ENCODE results near the gene CCDC136. TPM values are rescaled to one million over a fixed set of nuclear protein-coding genes. Genes with fewer than 3 reads are reported as not detected.

The CCDC136 gene
- total RNA-seq, 1 donor from 2014 or later = 39.1 TPM

- TF ChIP-seq, protein P1, sequence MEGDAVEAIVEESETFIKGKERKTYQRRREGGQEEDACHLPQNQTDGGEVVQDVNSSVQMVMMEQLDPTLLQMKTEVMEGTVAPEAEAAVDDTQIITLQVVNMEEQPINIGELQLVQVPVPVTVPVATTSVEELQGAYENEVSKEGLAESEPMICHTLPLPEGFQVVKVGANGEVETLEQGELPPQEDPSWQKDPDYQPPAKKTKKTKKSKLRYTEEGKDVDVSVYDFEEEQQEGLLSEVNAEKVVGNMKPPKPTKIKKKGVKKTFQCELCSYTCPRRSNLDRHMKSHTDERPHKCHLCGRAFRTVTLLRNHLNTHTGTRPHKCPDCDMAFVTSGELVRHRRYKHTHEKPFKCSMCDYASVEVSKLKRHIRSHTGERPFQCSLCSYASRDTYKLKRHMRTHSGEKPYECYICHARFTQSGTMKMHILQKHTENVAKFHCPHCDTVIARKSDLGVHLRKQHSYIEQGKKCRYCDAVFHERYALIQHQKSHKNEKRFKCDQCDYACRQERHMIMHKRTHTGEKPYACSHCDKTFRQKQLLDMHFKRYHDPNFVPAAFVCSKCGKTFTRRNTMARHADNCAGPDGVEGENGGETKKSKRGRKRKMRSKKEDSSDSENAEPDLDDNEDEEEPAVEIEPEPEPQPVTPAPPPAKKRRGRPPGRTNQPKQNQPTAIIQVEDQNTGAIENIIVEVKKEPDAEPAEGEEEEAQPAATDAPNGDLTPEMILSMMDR (IDR thresholded peaks at IDR 0.05; ENCODE audit: unreplicated experiment) = no peak
- peaks cover 7% of the 10 kb centered on the region for H3K36me3 Mint-ChIP-seq
- H3K27ac Mint-ChIP-seq = no peak overlapping the region
- H3K27me3 Mint-ChIP-seq (ENCODE audit: low read depth) = no peaks in the 10 kb centered on the region
- H3K4me3 Mint-ChIP-seq = no peak overlapping the region
- H3K4me1 Mint-ChIP-seq = peaks cover 15% of the 10 kb centered on the region
- H3K9me3 Mint-ChIP-seq = no peaks in the 10 kb centered on the region
- DNase-seq (ENCODE audit: low spot score in 2 of 2, unreplicated experiment in 2 of 2) = no peak
Observed at GRCh38 chr7:128858380-128859231, 66.8 kb downstream of the CCDC136 start.

DNA sequence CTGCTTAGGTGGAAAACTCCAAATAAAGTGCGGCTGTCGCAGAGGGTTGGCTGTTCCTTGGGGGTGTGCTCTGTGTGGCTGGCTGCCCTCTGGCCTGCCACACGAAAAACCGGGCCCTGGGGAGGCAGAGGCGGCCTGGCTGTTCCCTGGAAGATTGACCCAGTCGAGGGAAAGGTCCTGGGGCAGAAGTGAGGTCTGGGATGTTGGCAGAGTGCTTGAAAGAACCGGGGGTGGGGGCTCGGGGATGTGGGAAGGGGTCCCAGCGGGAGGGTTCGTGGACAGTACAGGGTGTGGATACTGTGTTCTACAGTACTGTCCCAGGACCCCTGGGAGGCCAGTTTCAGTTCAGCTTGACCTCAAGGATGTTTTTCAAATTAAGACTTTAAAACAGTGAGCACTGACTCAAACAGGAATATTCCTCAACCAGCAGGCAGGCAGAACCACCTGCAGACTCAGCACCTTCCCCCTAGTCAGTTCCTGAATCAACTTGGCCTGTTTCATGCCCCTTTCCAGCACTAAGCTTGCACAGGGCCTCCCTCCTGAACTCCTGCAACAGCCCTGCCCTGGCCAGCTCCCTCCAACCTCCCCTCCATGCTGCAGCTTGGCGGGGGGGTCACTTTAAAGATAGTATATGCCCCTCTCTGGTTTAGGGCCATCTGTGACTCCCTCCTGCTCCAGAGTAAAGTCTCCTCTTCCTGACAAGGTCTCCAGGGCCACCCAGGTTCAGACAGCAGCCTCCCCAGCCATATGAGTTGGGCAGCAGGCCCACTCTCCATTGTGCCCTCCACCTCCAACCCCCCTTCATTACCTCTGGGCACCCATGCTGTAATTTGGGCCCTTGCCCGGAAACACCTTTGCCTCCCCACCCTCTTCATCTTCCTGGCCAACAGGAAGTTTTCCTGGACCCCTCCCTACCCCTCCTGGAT lies 67.7 kb downstream of the CCDC136 start:
- Mint-ChIP-seq H3K4me1 (peaks cover 19% of the 10 kb centered on the region), H3K27me3 (ENCODE audit: low read depth) (no peaks in the 10 kb centered on the region), H3K27ac (no peak overlapping the region), H3K9me3 (no peaks in the 10 kb centered on the region), H3K4me3 (no peak overlapping the region), H3K36me3 (peaks cover 7% of the 10 kb centered on the region)
- TF ChIP-seq, protein P1 (IDR thresholded peaks at IDR 0.05; ENCODE audit: unreplicated experiment) = no peak
- no peak for DNase-seq (ENCODE audit: low spot score in 2 of 2, unreplicated experiment in 2 of 2)

GRCh38 chr7:128860158-128861073 lies 68.6 kb downstream of the CCDC136 start:
- H3K4me1 Mint-ChIP-seq = peaks cover 19% of the 10 kb centered on the region
- no peak overlapping the region for H3K4me3 Mint-ChIP-seq
- peak overlapping the region; percentile 71 for H3K27ac Mint-ChIP-seq
- H3K9me3 Mint-ChIP-seq = no peaks in the 10 kb centered on the region
- H3K27me3 Mint-ChIP-seq (ENCODE audit: low read depth) = no peaks in the 10 kb centered on the region
- TF ChIP-seq, protein P1 (IDR thresholded peaks at IDR 0.05; ENCODE audit: unreplicated experiment) = no peak
- no peak for DNase-seq (ENCODE audit: low spot score in 2 of 2, unreplicated experiment in 2 of 2)
- H3K36me3 Mint-ChIP-seq = peaks cover 8% of the 10 kb centered on the region

DNA sequence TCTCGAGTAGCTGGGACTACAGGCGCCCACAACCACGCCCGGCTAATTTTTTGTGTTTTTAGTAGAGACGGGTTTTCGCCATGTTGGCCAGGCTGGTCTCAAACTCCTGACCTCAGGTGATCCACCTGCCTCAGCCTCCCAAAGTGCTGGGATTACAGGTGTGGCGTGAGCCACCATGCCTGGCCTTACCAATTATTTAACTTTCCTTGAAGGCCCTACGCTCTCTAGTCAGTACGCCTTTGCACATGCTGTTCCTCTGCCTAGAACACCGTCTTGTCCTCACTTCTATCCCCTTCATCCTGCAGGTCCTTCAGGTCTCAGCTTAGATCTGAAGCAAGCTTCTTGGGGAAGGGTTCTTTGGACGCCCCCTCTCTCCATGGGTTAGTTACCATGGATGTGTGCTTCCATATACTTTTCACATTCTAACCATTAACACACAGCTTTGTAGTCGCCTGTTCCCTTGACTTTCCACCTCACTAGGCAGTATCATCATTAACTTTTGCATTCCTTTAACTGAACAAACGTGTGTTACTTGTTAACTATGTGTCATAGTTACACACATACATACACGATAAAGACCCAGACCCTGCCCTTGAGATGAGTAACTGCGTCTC lies 70.3 kb downstream of the CCDC136 start:
- Mint-ChIP-seq H3K27me3 (ENCODE audit: low read depth) (no peaks in the 10 kb centered on the region), H3K27ac (peak overlapping the region; percentile 97), H3K9me3 (no peaks in the 10 kb centered on the region), H3K4me1 (peaks cover 24% of the 10 kb centered on the region), H3K4me3 (peak overlapping the region; percentile 97), H3K36me3 (peaks cover 12% of the 10 kb centered on the region)
- no peak for DNase-seq (ENCODE audit: low spot score in 2 of 2, unreplicated experiment in 2 of 2)
- TF ChIP-seq, protein P1 (IDR thresholded peaks at IDR 0.05; ENCODE audit: unreplicated experiment) = no peak
